ENCODE measurements around the gene MEF2A. TPM values are rescaled to one million over a fixed set of nuclear protein-coding genes. Genes with fewer than 3 reads are reported as not detected.

MEF2A gene
- total and polyA plus RNA-seq, 10 of the 15 experiments (the other 5 are each of a cell fraction or from before 2014, with no cell fraction given): 7.2 to 46.7 (median 35.9) TPM

GRCh38 chr15:99735868-99736267 lies 170.1 kb downstream of the MEF2A start:
- no TSS peak for BruUV-seq (replicated peaks)
- CTCF ChIA-PET: interaction anchor here (1.2 to 2.3 kb wide), 3 partner anchors 17 to 463 kb away, joined by 5 to 15 read pairs (median 8); no protein-coding TSS in a partner anchor
- ATAC-seq: no peak
- FAIRE-seq: no peak
- H3K9me3 ChIP-seq (replicated peaks; ENCODE audit: control insufficient read depth, insufficient read depth, low read length): no peaks in the 10 kb centered on the region
- DNase-seq (ENCODE audit: low read depth, low spot score): no peak
- no peaks in the 10 kb centered on the region for H3K36me3 ChIP-seq (ENCODE audit: control insufficient read depth in 2 of 2, insufficient read depth in 2 of 2, low read length in 1 of 2)
- H3K27me3 ChIP-seq (replicated peaks in 1 of 2; ENCODE audit: control insufficient read depth in 2 of 2, insufficient read depth in 2 of 2, low read length in 1 of 2): no peaks in the 10 kb centered on the region
- POLR2A ChIA-PET: no interaction called here
- intact Hi-C loops (cut with micrococcal nuclease; ENCODE audit: unreplicated experiment): no loop called here
- 95% methylated on average over 4 of the region's 4 CpGs for WGBS (ENCODE audit: insufficient coverage, insufficient replicate concordance, low lambda C conversion rate, missing lambda C conversion rate)
- in situ Hi-C loops (cut with MboI): loop anchor here (25.0 kb wide), 1 partner anchor 624 kb away; the partner anchor contains the start of gene SYNM
- no peak overlapping the region for H3K4me3 ChIP-seq
- H3K27ac ChIP-seq (ENCODE audit: control insufficient read depth, insufficient read depth): no peak overlapping the region
- H3K4me2 ChIP-seq (ENCODE audit: control insufficient read depth, insufficient read depth): no peak overlapping the region
- H3K4me1 ChIP-seq (ENCODE audit: control insufficient read depth, insufficient read depth, low read length): no peaks in the 10 kb centered on the region
- SMC1A ChIA-PET (ENCODE audit: uncharacterized antibody, unreplicated experiment): interaction anchor here (1.4 kb wide), 1 partner anchor 32 kb away, joined by 3 read pairs; no protein-coding TSS in a partner anchor
- no peak for TF ChIP-seq PKNOX1 (IDR thresholded peaks at IDR 0.05)
- no peak for TF ChIP-seq ZBTB11 (CRISPR knock-in tag; IDR thresholded peaks at IDR 0.05)
- no peak for TF ChIP-seq ZBTB33 (IDR thresholded peaks at IDR 0.05)
- TF ChIP-seq ZBED1 (IDR thresholded peaks at IDR 0.05; ENCODE audit: borderline replicate concordance): no peak
- no peak for TF ChIP-seq SMAD5 (IDR thresholded peaks at IDR 0.05; ENCODE audit: low read depth)
- TF ChIP-seq BMI1 (IDR thresholded peaks at IDR 0.05; ENCODE audit: borderline replicate concordance): no peak
- TF ChIP-seq NKRF (conservative IDR thresholded peaks at IDR 0.05): no peak
- TF ChIP-seq EGR1 (IDR thresholded peaks at IDR 0.05; ENCODE audit: borderline replicate concordance in 1 of 2, low read depth in 2 of 2, low read length in 2 of 2): no peak
- H3K79me2 ChIP-seq (ENCODE audit: control insufficient read depth, insufficient read depth, low read length): no peaks in the 10 kb centered on the region
- no peaks in the 10 kb centered on the region for H4K20me1 ChIP-seq (ENCODE audit: control insufficient read depth, insufficient read depth)
- no peak overlapping the region for H2AFZ ChIP-seq (ENCODE audit: control insufficient read depth, low read depth, low read length)
- RAD21 ChIA-PET (ENCODE audit: unreplicated experiment): interaction anchor here (0.9 kb wide), 1 partner anchor 463 kb away, joined by 3 read pairs; no protein-coding TSS in a partner anchor
- no peak overlapping the region for H3K9ac ChIP-seq (ENCODE audit: control insufficient read depth, insufficient read depth, low read length)
